BLaER1 (cell line): ENCODE measurements around the gene GNG4.
A peak's percentile ranks its signal among the peaks of the same experiment; 100 is the strongest.
"Not testable (repeated sequence)": the region's sequence is repeated elsewhere in the genome, so short reads cannot be mapped to it uniquely, and the experiment has no call there.

Experiments
- H3K27ac ChIP-seq: shearing (Covaris generic); formaldehyde crosslinking; 2 replicates; pipeline ENCODE4 v1.8.1; 2022
- H3K27me3 ChIP-seq: shearing (Covaris generic); formaldehyde crosslinking; 2 replicates; pipeline ENCODE4 v1.8.1; 2022
- H3K36me3 ChIP-seq: shearing (Covaris generic); formaldehyde crosslinking; 2 replicates; pipeline ENCODE4 v1.8.1; 2022
- H3K4me1 ChIP-seq: shearing (Covaris generic); formaldehyde crosslinking; 2 replicates; pipeline ENCODE4 v1.8.1; 2022
- H3K4me2 ChIP-seq: shearing (Covaris generic); formaldehyde crosslinking; 2 replicates; pipeline ENCODE4 v1.8.1; 2022
- H3K4me3 ChIP-seq: shearing (Covaris generic); formaldehyde crosslinking; 2 replicates; pipeline ENCODE4 v1.8.1; 2022
- H3K9ac ChIP-seq: shearing (Covaris generic); formaldehyde crosslinking; 2 replicates; pipeline ENCODE4 v1.8.1; 2022
- H3K9me3 ChIP-seq: shearing (Covaris generic); formaldehyde crosslinking; 2 replicates; pipeline ENCODE4 v1.8.1; 2022
- H4K20me1 ChIP-seq: shearing (Covaris generic); formaldehyde crosslinking; 2 replicates; pipeline ENCODE4 v1.8.1; 2022
- Cebpa-rat ChIP-seq: shearing (Covaris generic); IDR thresholded peaks from 2 replicates; pipeline ENCODE4 v1.8.1; 2022

The GNG4 gene

GRCh38 chr1:235612761-235613160, 36.8 kb downstream of the GNG4 start:
- no peak overlapping the region for H3K4me2 ChIP-seq
- no peaks in the 10 kb centered on the region for H3K36me3 ChIP-seq
- H3K9me3 ChIP-seq = no peaks in the 10 kb centered on the region
- no peak overlapping the region for H3K9ac ChIP-seq
- peaks cover 6% of the 10 kb centered on the region for H3K4me1 ChIP-seq
- no peak overlapping the region for H3K4me3 ChIP-seq
- H3K27me3 ChIP-seq = no peaks in the 10 kb centered on the region
- H4K20me1 ChIP-seq = no peaks in the 10 kb centered on the region
- H3K27ac ChIP-seq = no peak overlapping the region
- TF ChIP-seq Cebpa-rat = no peak

DNA sequence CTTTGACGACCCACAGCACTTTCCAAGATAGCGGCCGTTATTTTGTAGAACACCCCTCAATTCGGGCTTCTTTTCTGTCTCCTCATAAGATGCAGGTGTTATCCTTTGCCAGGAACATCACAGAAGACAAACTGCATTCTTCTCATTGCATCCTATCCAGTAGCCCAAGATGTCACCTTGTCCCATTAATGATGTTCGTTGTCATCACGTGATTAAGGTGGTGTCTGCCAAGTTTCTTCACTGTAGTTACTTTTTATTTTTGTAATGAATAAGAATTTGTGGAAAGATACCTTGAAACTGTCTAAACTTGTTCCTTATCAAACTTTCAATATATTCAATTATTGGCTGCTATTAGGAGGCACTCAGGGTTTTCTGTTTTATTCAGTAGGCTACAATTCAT, 39.4 kb downstream of the GNG4 start:
- H3K4me3 ChIP-seq = no peak overlapping the region

DNA sequence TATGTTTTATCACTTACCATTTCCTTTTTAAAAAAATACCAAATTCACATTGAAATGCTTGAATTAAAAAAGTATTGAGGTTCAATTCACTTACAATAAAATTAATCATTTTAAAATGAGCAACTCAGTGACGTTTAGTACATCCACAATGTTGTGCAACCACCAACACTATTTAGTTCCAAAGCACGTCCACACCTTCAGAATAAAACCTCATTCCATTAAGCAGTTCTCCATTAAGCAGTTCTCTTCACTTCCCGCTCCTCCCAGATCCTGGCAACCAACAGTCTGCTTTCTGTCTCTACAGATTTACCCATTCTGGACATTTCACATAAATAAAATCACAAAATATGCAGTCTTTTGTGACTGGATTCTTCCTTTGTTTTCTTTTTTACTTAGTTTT, 41.3 kb downstream of the GNG4 start:
- TF ChIP-seq Cebpa-rat = no peak
- Histone ChIP-seq H3K36me3 (no peaks in the 10 kb centered on the region), H3K4me3 (no peak overlapping the region), H3K27ac (no peak overlapping the region), H3K9ac (no peak overlapping the region), H4K20me1 (no peaks in the 10 kb centered on the region), H3K9me3 (no peaks in the 10 kb centered on the region), H3K27me3 (no peaks in the 10 kb centered on the region), H3K4me2 (peak overlapping the region; percentile 47), H3K4me1 (peaks cover 23% of the 10 kb centered on the region)

More for the DNA sequence above, 39.4 kb downstream of the GNG4 start:
- Histone ChIP-seq H3K27ac (no peak overlapping the region), H3K27me3 (no peaks in the 10 kb centered on the region), H4K20me1 (no peaks in the 10 kb centered on the region), H3K9me3 (no peaks in the 10 kb centered on the region), H3K9ac (no peak overlapping the region), H3K4me2 (no peak overlapping the region), H3K36me3 (no peaks in the 10 kb centered on the region), H3K4me1 (peaks cover 23% of the 10 kb centered on the region)
- no peak for TF ChIP-seq Cebpa-rat

DNA sequence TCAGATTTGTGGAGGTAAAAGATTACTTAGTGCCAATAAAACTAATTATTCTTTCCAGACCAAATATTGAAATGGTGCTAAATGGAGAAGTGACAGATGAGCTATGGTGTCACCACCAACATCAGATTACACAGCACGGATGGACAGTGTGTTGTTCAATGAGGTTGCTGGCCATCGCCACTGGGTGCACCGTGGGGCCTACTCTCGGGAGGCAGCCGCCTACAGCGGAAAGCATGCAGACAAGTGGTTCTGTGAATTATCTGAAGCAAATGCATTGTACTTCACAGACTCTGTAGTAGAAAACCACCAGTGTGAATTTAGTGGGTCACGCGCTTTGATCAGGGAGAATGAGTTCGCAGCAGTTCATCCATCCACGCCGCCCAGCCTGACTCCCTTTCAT, 42.3 kb downstream of the GNG4 start:
- no peak for TF ChIP-seq Cebpa-rat

DNA sequence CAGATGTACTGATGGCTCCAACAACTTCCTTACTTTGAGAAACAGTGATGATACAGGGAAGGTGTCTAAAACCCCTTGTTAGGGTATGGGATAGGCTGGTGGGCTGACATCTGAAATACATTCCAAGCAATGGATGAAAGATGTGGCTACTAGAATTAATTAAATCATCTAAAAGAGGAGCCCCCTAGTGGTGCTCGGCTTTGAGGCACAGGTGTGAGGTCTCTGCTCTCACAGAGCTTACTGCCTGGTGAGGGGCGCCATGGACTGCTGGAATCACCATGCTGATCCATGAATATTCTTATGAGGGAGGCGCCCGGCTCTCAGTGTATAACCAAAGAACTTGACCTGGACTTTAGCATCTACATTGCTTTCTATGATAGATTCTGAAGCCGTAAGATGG, 48.5 kb downstream of the GNG4 start:
- no peak overlapping the region for H3K9ac ChIP-seq
- H3K4me3 ChIP-seq = no peak overlapping the region
- no peaks in the 10 kb centered on the region for H3K27me3 ChIP-seq
- no peaks in the 10 kb centered on the region for H4K20me1 ChIP-seq
- H3K36me3 ChIP-seq = no peaks in the 10 kb centered on the region
- H3K9me3 ChIP-seq = no peaks in the 10 kb centered on the region
- H3K4me2 ChIP-seq = no peak overlapping the region
- no peak for TF ChIP-seq Cebpa-rat
- H3K27ac ChIP-seq = no peak overlapping the region
- H3K4me1 ChIP-seq = peaks cover 14% of the 10 kb centered on the region

More for the DNA sequence above, 42.3 kb downstream of the GNG4 start:
- no peaks in the 10 kb centered on the region for H3K9me3 ChIP-seq
- no peak overlapping the region for H3K4me3 ChIP-seq
- H3K9ac ChIP-seq = no peak overlapping the region
- no peak overlapping the region for H3K27ac ChIP-seq
- H3K27me3 ChIP-seq = no peaks in the 10 kb centered on the region
- H4K20me1 ChIP-seq = no peaks in the 10 kb centered on the region
- peak overlapping the region; percentile 47 for H3K4me2 ChIP-seq
- H3K4me1 ChIP-seq = peaks cover 27% of the 10 kb centered on the region
- H3K36me3 ChIP-seq = no peaks in the 10 kb centered on the region

GRCh38 chr1:235599536-235599935, 50.0 kb downstream of the GNG4 start:
- Histone ChIP-seq H3K27me3 (0 out of 2 replicates have a peak, but pooled peaks cover 7% of the 10 kb centered on the region), H3K4me1 (peaks cover 17% of the 10 kb centered on the region), H3K9me3 (peaks cover 7% of the 10 kb centered on the region; the same call in 1 of the 2 replicates), H3K27ac (no peak overlapping the region), H4K20me1 (no peaks in the 10 kb centered on the region), H3K4me2 (no peak overlapping the region), H3K4me3 (no peak overlapping the region), H3K9ac (no peak overlapping the region), H3K36me3 (no peaks in the 10 kb centered on the region)
- TF ChIP-seq Cebpa-rat = no peak

GRCh38 chr1:235597867-235598553, 51.6 kb downstream of the GNG4 start:
- no peak overlapping the region for H3K27ac ChIP-seq
- no peak overlapping the region for H3K4me3 ChIP-seq
- H4K20me1 ChIP-seq = no peaks in the 10 kb centered on the region
- H3K4me1 ChIP-seq = peaks cover 32% of the 10 kb centered on the region
- no peak for TF ChIP-seq Cebpa-rat
- H3K9me3 ChIP-seq = peaks cover 11% of the 10 kb centered on the region; the same call in 1 of the 2 replicates
- 0 out of 2 replicates have a peak, but pooled peaks cover 7% of the 10 kb centered on the region for H3K27me3 ChIP-seq
- no peaks in the 10 kb centered on the region for H3K36me3 ChIP-seq
- H3K9ac ChIP-seq = no peak overlapping the region
- H3K4me2 ChIP-seq = no peak overlapping the region

DNA sequence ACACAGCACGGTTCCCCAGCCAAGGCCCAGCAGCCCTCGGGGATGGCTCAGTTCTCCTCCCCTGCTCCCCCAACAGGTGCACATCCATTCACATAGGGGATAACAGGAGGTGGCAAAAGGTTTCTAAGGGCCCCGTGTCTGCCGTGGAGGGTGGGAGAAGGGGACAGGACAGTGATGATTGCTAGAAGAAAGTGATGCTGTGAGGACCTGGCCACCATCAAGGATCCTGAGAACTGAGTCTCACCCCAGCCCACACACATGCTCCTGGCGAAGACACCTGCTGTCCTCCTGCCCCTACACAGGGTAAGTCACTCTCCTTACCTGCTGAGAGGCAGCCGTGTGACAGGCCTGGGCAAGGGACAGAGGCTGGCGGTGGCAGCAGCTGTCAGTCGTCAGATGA, 54.5 kb downstream of the GNG4 start:
- Histone ChIP-seq H4K20me1 (no peaks in the 10 kb centered on the region), H3K4me3 (no peak overlapping the region), H3K27ac (no peak overlapping the region), H3K9ac (no peak overlapping the region), H3K4me2 (no peak overlapping the region), H3K27me3 (peaks cover 30% of the 10 kb centered on the region), H3K4me1 (peaks cover 31% of the 10 kb centered on the region), H3K36me3 (no peaks in the 10 kb centered on the region), H3K9me3 (peaks cover 28% of the 10 kb centered on the region)
- TF ChIP-seq Cebpa-rat = no peak

GRCh38 chr1:235594281-235594895, 55.2 kb downstream of the GNG4 start:
- H3K9ac ChIP-seq, H3K36me3 ChIP-seq, H4K20me1 ChIP-seq, H3K27ac ChIP-seq, H3K4me3 ChIP-seq: not testable (repeated sequence)
- Histone ChIP-seq H3K27me3 (peaks cover 34% of the 10 kb centered on the region), H3K4me1 (peaks cover 31% of the 10 kb centered on the region), H3K4me2 (0 out of 2 replicates have a peak overlapping the region, but pooled peaks have one; percentile 75), H3K9me3 (peaks cover 34% of the 10 kb centered on the region)

GRCh38 chr1:235588916-235589515, 60.6 kb downstream of the GNG4 start:
- Histone ChIP-seq H4K20me1 (no peaks in the 10 kb centered on the region), H3K9me3 (peaks cover 48% of the 10 kb centered on the region), H3K4me3 (no peak overlapping the region), H3K36me3 (no peaks in the 10 kb centered on the region), H3K4me1 (peaks cover 23% of the 10 kb centered on the region), H3K9ac (no peak overlapping the region), H3K27ac (no peak overlapping the region), H3K27me3 (peaks cover 28% of the 10 kb centered on the region), H3K4me2 (no peak overlapping the region)
- TF ChIP-seq Cebpa-rat = no peak
